ENCODE data around the gene LFNG. TPM values are rescaled to one million over a fixed set of nuclear protein-coding genes. Genes with fewer than 3 reads are reported as not detected.
A peak's percentile ranks its signal among the peaks of the same experiment; 100 is the strongest.

LFNG gene
- 10 to 100 TPM; 12.0 to 13.7 TPM for polyA plus RNA-seq

- H3K27ac ChIP-seq (ENCODE audit: low read depth in 2 of 2, low read length in 1 of 2), result peak within 1 kb of the TSS; percentile 30 to 41
- H3K36me3 ChIP-seq (ENCODE audit: control insufficient read depth in 2 of 2, insufficient read depth in 2 of 2, low read length in 1 of 2), result no peaks in the 10 kb centered on the region
- WGBS, 2 donors, result 1% methylated on average over 53 to 95 of the region's 95 CpGs
- H3K27me3 ChIP-seq (ENCODE audit: control insufficient read depth in 1 of 2, insufficient read depth in 2 of 2, low read length in 2 of 2), result no peaks in the 10 kb centered on the region
- H3K4me3 ChIP-seq (ENCODE audit: low read depth in 1 of 2, low read length in 2 of 2), result peak within 1 kb of the TSS; percentile 53 to 69
- H3K9me3 ChIP-seq (ENCODE audit: control insufficient read depth in 2 of 2, insufficient read depth in 1 of 2, low read depth in 1 of 2, low read length in 1 of 2), result no peaks in the 10 kb centered on the region
- peaks cover 2 to 21% of the 10 kb centered on the region in 2 donors for H3K4me1 ChIP-seq (ENCODE audit: control insufficient read depth in 2 of 2, insufficient read depth in 2 of 2, low read length in 1 of 2)
Observed at GRCh38 chr7:2519119-2519930, at the start of gene LFNG. LFNG (plus strand) TSS chr7:2519774; CDS start chr7:2519862, 88 bp downstream.

GRCh38 chr7:2470204-2471021 lies 49.2 kb upstream of the LFNG start:
- Histone ChIP-seq H3K9me3 (ENCODE audit: control insufficient read depth in 2 of 2, insufficient read depth in 1 of 2, low read depth in 1 of 2, low read length in 1 of 2) (no peaks in the 10 kb centered on the region), H3K4me3 (ENCODE audit: low read depth in 1 of 2, low read length in 2 of 2) (no peak overlapping the region), H3K4me1 (ENCODE audit: control insufficient read depth in 2 of 2, insufficient read depth in 2 of 2, low read length in 1 of 2) (peaks cover 5 to 16% of the 10 kb centered on the region in 2 donors), H3K27ac (ENCODE audit: low read depth in 2 of 2, low read length in 1 of 2) (no peak overlapping the region), H3K36me3 (ENCODE audit: control insufficient read depth in 2 of 2, insufficient read depth in 2 of 2, low read length in 1 of 2) (no peaks in the 10 kb centered on the region), H3K27me3 (ENCODE audit: control insufficient read depth in 1 of 2, insufficient read depth in 2 of 2, low read length in 2 of 2) (no peaks in the 10 kb centered on the region)
- 81 to 85% methylated on average over 19 of the region's 19 CpGs for whole genome bisulfite sequencing, 2 donors

DNA sequence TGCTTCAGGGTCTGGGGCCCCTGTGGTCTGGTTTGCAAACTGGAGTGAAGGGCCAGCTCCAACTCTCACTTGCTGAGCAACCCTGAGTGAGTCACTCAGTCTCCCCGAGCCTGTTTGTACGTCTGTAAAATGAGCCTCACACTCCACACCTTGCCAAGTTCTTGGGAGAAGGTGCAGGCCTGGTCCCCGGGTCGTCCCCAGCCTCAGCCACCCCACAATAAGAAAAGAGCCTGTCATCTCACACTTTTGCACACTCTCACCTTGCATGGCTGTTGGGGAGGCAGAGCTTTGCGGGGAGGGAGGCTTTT lies 48.6 kb upstream of the LFNG start:
- Histone ChIP-seq H3K27ac (ENCODE audit: low read depth in 2 of 2, low read length in 1 of 2) (peak overlapping the region in 1 of 2 donors; percentile 57), H3K9me3 (ENCODE audit: control insufficient read depth in 2 of 2, insufficient read depth in 1 of 2, low read depth in 1 of 2, low read length in 1 of 2) (no peaks in the 10 kb centered on the region), H3K4me3 (ENCODE audit: low read depth in 1 of 2, low read length in 2 of 2) (no peak overlapping the region), H3K4me1 (ENCODE audit: control insufficient read depth in 2 of 2, insufficient read depth in 2 of 2, low read length in 1 of 2) (peaks cover 5 to 16% of the 10 kb centered on the region in 2 donors), H3K27me3 (ENCODE audit: control insufficient read depth in 1 of 2, insufficient read depth in 2 of 2, low read length in 2 of 2) (no peaks in the 10 kb centered on the region), H3K36me3 (ENCODE audit: control insufficient read depth in 2 of 2, insufficient read depth in 2 of 2, low read length in 1 of 2) (no peaks in the 10 kb centered on the region)
- WGBS, 2 donors, result 28 to 36% methylated on average over 5 of the region's 5 CpGs

DNA sequence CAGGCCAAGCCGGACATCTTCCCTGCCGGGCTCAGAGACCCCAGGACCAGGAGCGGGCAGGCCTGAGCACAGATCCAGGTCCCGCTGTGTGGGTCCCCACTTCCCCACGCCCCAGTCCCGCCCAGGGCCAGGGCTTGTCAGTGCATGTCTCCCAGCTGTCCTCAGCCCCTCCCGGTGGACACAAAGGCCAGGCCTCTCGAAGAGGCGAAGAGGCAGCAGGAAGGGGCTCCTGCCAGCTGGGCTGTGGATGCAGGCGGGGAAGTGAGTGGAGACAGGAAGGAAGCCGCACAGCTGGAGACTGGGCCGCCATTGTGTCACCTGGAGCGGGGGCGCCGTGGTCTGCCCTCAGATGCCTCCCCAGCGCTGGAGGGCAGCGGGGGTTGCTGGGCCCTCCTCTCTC lies 48.2 kb upstream of the LFNG start:
- H3K36me3 ChIP-seq (ENCODE audit: control insufficient read depth in 2 of 2, insufficient read depth in 2 of 2, low read length in 1 of 2), result no peaks in the 10 kb centered on the region
- H3K27ac ChIP-seq (ENCODE audit: low read depth in 2 of 2, low read length in 1 of 2), result peak overlapping the region in 1 of 2 donors; percentile 57
- WGBS, 2 donors, result 25 to 38% methylated on average over 17 of the region's 17 CpGs
- no peaks in the 10 kb centered on the region for H3K9me3 ChIP-seq (ENCODE audit: control insufficient read depth in 2 of 2, insufficient read depth in 1 of 2, low read depth in 1 of 2, low read length in 1 of 2)
- no peaks in the 10 kb centered on the region for H3K27me3 ChIP-seq (ENCODE audit: control insufficient read depth in 1 of 2, insufficient read depth in 2 of 2, low read length in 2 of 2)
- H3K4me1 ChIP-seq (ENCODE audit: control insufficient read depth in 2 of 2, insufficient read depth in 2 of 2, low read length in 1 of 2), result peaks cover 5 to 16% of the 10 kb centered on the region in 2 donors
- no peak overlapping the region for H3K4me3 ChIP-seq (ENCODE audit: low read depth in 1 of 2, low read length in 2 of 2)

GRCh38 chr7:2472739-2473138 lies 46.8 kb upstream of the LFNG start:
- peaks cover 5 to 19% of the 10 kb centered on the region in 2 donors for H3K4me1 ChIP-seq (ENCODE audit: control insufficient read depth in 2 of 2, insufficient read depth in 2 of 2, low read length in 1 of 2)
- H3K4me3 ChIP-seq (ENCODE audit: low read depth in 1 of 2, low read length in 2 of 2), result no peak overlapping the region
- 84 to 88% methylated on average over 6 of the region's 6 CpGs for WGBS, 2 donors
- H3K27ac ChIP-seq (ENCODE audit: low read depth in 2 of 2, low read length in 1 of 2), result no peak overlapping the region
- no peaks in the 10 kb centered on the region for H3K27me3 ChIP-seq (ENCODE audit: control insufficient read depth in 1 of 2, insufficient read depth in 2 of 2, low read length in 2 of 2)
- no peaks in the 10 kb centered on the region for H3K36me3 ChIP-seq (ENCODE audit: control insufficient read depth in 2 of 2, insufficient read depth in 2 of 2, low read length in 1 of 2)
- no peaks in the 10 kb centered on the region for H3K9me3 ChIP-seq (ENCODE audit: control insufficient read depth in 2 of 2, insufficient read depth in 1 of 2, low read depth in 1 of 2, low read length in 1 of 2)

GRCh38 chr7:2473496-2474180 lies 45.9 kb upstream of the LFNG start:
- no peaks in the 10 kb centered on the region for H3K9me3 ChIP-seq (ENCODE audit: control insufficient read depth in 2 of 2, insufficient read depth in 1 of 2, low read depth in 1 of 2, low read length in 1 of 2)
- no peaks in the 10 kb centered on the region for H3K27me3 ChIP-seq (ENCODE audit: control insufficient read depth in 1 of 2, insufficient read depth in 2 of 2, low read length in 2 of 2)
- no peak overlapping the region for H3K4me3 ChIP-seq (ENCODE audit: low read depth in 1 of 2, low read length in 2 of 2)
- peaks cover 11 to 27% of the 10 kb centered on the region in 2 donors for H3K4me1 ChIP-seq (ENCODE audit: control insufficient read depth in 2 of 2, insufficient read depth in 2 of 2, low read length in 1 of 2)
- no peak overlapping the region for H3K27ac ChIP-seq (ENCODE audit: low read depth in 2 of 2, low read length in 1 of 2)
- WGBS, 2 donors, result 81 to 82% methylated on average over 11 to 12 of the region's 12 CpGs
- no peaks in the 10 kb centered on the region for H3K36me3 ChIP-seq (ENCODE audit: control insufficient read depth in 2 of 2, insufficient read depth in 2 of 2, low read length in 1 of 2)

DNA sequence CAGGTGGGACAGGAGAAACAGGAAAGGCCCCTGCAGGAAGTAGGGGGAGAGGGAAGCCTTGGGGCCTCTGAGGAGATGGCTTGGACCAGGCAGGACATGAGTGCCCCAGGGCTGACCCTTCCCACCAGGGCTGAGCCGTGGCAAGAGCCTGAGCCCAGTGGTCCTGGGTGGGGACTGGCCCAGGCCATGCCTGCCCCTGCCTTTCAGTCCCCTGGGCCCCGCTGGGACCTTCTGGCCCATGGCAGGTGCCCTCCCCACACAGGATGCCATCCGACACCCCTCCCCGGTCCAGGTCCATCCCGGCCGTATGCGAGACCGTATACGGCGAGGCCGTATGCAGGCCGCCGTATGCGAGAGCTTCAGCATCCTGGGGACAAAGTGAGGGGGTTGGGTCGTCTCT lies 45.4 kb upstream of the LFNG start:
- Histone ChIP-seq H3K27me3 (ENCODE audit: control insufficient read depth in 1 of 2, insufficient read depth in 2 of 2, low read length in 2 of 2) (no peaks in the 10 kb centered on the region), H3K4me3 (ENCODE audit: low read depth in 1 of 2, low read length in 2 of 2) (no peak overlapping the region), H3K9me3 (ENCODE audit: control insufficient read depth in 2 of 2, insufficient read depth in 1 of 2, low read depth in 1 of 2, low read length in 1 of 2) (no peaks in the 10 kb centered on the region), H3K27ac (ENCODE audit: low read depth in 2 of 2, low read length in 1 of 2) (no peak overlapping the region), H3K4me1 (ENCODE audit: control insufficient read depth in 2 of 2, insufficient read depth in 2 of 2, low read length in 1 of 2) (peaks cover 11 to 24% of the 10 kb centered on the region in 2 donors), H3K36me3 (ENCODE audit: control insufficient read depth in 2 of 2, insufficient read depth in 2 of 2, low read length in 1 of 2) (no peaks in the 10 kb centered on the region)
- 76 to 85% methylated on average over 15 of the region's 15 CpGs for WGBS, 2 donors

DNA sequence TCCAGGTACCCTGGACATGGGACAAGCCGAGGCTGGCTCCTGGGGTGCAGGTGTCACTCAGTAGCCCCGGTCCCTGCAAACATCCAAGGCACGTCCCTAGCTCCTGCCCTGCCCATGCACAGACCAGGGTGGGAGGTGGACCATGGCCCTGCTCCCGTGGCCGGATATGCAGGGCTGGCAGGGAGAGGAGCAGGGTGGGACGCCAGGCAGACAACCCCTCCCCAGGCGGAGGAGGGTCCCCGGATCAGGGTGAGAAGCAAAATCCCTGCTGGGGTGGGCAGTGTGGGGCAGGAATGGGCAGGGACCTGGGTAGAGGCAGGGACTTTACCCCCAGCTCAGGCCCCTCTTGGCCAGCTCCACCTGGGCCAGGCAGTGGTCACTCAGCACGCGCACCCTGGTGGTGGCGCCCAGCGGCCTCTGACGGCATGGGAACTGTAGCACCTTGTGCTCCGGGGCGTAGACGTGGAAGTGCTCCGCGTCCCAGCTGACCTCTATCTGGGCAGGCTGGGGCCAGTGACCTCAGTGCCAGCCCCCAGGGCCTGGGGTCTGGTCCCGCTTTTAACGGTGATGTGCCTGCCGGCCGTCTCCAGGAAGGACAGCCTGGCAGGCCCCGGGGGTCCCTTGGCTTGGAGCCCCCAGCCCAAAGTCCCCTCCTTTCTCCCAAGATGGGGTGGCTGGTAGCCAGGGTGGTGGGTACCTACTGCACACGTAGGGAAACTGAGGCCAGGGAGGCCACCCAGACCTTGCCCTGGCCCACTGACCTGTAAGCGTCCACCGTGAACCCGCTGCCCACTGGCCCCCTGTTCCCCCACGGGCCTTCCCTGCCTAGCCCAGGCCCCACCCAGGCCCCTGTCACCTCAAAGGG lies 44.5 kb upstream of the LFNG start:
- no peaks in the 10 kb centered on the region for H3K36me3 ChIP-seq (ENCODE audit: control insufficient read depth in 2 of 2, insufficient read depth in 2 of 2, low read length in 1 of 2)
- H3K27ac ChIP-seq (ENCODE audit: low read depth in 2 of 2, low read length in 1 of 2), result no peak overlapping the region
- 78 to 87% methylated on average over 26 to 28 of the region's 28 CpGs for WGBS, 2 donors
- no peaks in the 10 kb centered on the region for H3K9me3 ChIP-seq (ENCODE audit: control insufficient read depth in 2 of 2, insufficient read depth in 1 of 2, low read depth in 1 of 2, low read length in 1 of 2)
- peaks cover 11 to 24% of the 10 kb centered on the region in 2 donors for H3K4me1 ChIP-seq (ENCODE audit: control insufficient read depth in 2 of 2, insufficient read depth in 2 of 2, low read length in 1 of 2)
- H3K27me3 ChIP-seq (ENCODE audit: control insufficient read depth in 1 of 2, insufficient read depth in 2 of 2, low read length in 2 of 2), result no peaks in the 10 kb centered on the region
- H3K4me3 ChIP-seq (ENCODE audit: low read depth in 1 of 2, low read length in 2 of 2), result no peak overlapping the region

DNA sequence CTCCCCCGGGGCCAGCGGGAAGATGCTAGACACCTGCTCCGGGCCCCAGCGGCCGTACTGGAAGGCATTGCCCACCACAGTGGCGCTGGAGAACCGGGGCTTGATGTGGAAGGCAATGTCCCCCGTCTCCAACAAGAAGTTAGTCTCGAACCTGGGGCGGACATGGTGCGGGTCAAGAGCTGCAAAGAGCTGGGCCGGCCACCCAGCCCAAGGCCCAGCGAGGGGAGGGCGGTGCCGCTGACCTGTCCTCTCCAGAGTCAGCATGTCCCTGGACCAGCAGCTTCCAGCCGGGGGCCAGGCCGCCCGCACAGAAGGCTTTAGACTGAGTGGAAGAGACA lies 43.9 kb upstream of the LFNG start:
- no peaks in the 10 kb centered on the region for H3K36me3 ChIP-seq (ENCODE audit: control insufficient read depth in 2 of 2, insufficient read depth in 2 of 2, low read length in 1 of 2)
- no peaks in the 10 kb centered on the region for H3K9me3 ChIP-seq (ENCODE audit: control insufficient read depth in 2 of 2, insufficient read depth in 1 of 2, low read depth in 1 of 2, low read length in 1 of 2)
- WGBS, 2 donors, result 88 to 93% methylated on average over 14 to 18 of the region's 18 CpGs
- no peak overlapping the region for H3K27ac ChIP-seq (ENCODE audit: low read depth in 2 of 2, low read length in 1 of 2)
- H3K27me3 ChIP-seq (ENCODE audit: control insufficient read depth in 1 of 2, insufficient read depth in 2 of 2, low read length in 2 of 2), result no peaks in the 10 kb centered on the region
- no peak overlapping the region for H3K4me3 ChIP-seq (ENCODE audit: low read depth in 1 of 2, low read length in 2 of 2)
- peaks cover 11 to 24% of the 10 kb centered on the region in 2 donors for H3K4me1 ChIP-seq (ENCODE audit: control insufficient read depth in 2 of 2, insufficient read depth in 2 of 2, low read length in 1 of 2)
